Heart right ventricle (tissue), 16 donors: Measurements from ENCODE around the gene SYNE3. TPM values are rescaled to one million over a fixed set of nuclear protein-coding genes. Genes with fewer than 3 reads are reported as not detected.

Experiments
- ATAC-seq, 8 donors: fragments of 200-7000 bp; cut with Tn5 transposase; one replicate each; pipeline ENCODE4 v1.9.1; 2020; ENCODE audit warnings: mild to moderate bottlenecking in 8 of 8, moderate library complexity in 8 of 8, moderate number of reproducible peaks in 1 of 8
- DNase-seq, 2 donors: peaks; one replicate each; pipeline ENCODE4 v3.0.0-alpha.2; 2020
- H3K27ac ChIP-seq, 10 donors: fragments of 200-600 bp; sonication (generic) in 2 of 10; one replicate each; pipeline versions ENCODE4 v1.5.0 to v1.8.0; 2020 to 2022; ENCODE audit warnings: mild to moderate bottlenecking in 3 of 10
- H3K27me3 ChIP-seq, 7 donors: fragments of 200-600 bp; one replicate each; pipeline ENCODE4 v1.8.0; 2021 to 2022; ENCODE audit warnings: mild to moderate bottlenecking in 2 of 7
- H3K36me3 ChIP-seq, 9 donors: fragments of 200-600 bp; sonication (generic) in 1 of 9; one replicate each; pipeline versions ENCODE4 v1.5.0 to v1.8.0; 2020 to 2022; ENCODE audit warnings: mild to moderate bottlenecking in 2 of 9
- H3K4me1 ChIP-seq, 9 donors: fragments of 200-600 bp; sonication (generic) in 1 of 9; one replicate each; pipeline versions ENCODE4 v1.5.0 to v1.8.0; 2020 to 2022; ENCODE audit warnings: mild to moderate bottlenecking in 4 of 9
- H3K4me3 ChIP-seq, 10 donors: fragments of 200-600 bp; sonication (generic) in 2 of 10; one replicate each; pipeline versions ENCODE4 v1.5.0 to v1.8.0; 2020 to 2022; ENCODE audit warnings: mild to moderate bottlenecking in 7 of 10, moderate library complexity in 2 of 10
- H3K9me3 ChIP-seq, 11 donors: fragments of 200-600 bp in 10 of 11; sonication (generic) in 2 of 11; one replicate each; pipeline versions ENCODE4 v1.5.0 to v1.8.0; 2013 to 2022; ENCODE audit warnings: mild to moderate bottlenecking in 2 of 11, control low read depth in 1 of 11, moderate library complexity in 1 of 11
- CTCF ChIP-seq, 9 donors: fragments of 200-600 bp; sonication (generic) in 2 of 9; IDR thresholded peaks; one replicate each; pipeline versions ENCODE4 v1.5.0 to v1.8.0; 2021 to 2022; ENCODE audit warnings: antibody characterized with exemption in 9 of 9, mild to moderate bottlenecking in 5 of 9, moderate library complexity in 1 of 9
- WGBS, 2 donors: extraction: QIAGEN DNeasy Blood & Tissue Kit; methylation state at CpG; one replicate each; pipeline ENCODE4 v1.1.7; 2013; ENCODE audit warnings: inconsistent platforms in 1 of 2; 5-methylcytosine and 5-hydroxymethylcytosine counted together
- intact Hi-C, 10 donors: fragments of 100-400 bp; cut with DNase I; formaldehyde crosslinking; loops; one replicate each; pipeline versions ENCODE4 v1.11.1 to v1.14.2; 2022
- polyA plus RNA-seq, 2 donors: library from polyadenylated mRNA; stranded (reverse); fragments of 200-250 nt; gene quantifications; one replicate each; pipeline ENCODE4 v1.2.3, GENCODE V29; 2013
- total RNA-seq, 10 donors: library from RNA; stranded (reverse); fragmentation: NEBNext Ultra II Directional in 3 of 10; extraction: Animal tissue kit (Norgen Biotek cat#: 25700) in 3 of 10; gene quantifications; one replicate each; pipeline versions ENCODE4 v1.2.1 to v1.2.4, GENCODE V29; 2021 to 2023
- donor health status: Arrhythmogenic right ventricular cardiomyopathy.
- donor health status: ischemic (EF 13 %, LVEDD 7.1; RV severe dilation, severe dysfunction).
- donor health status: healthy with polysubstance abuse.
- donor health status: DM: no; HTN: yes; CAD: no.
- donor health status: DM: no; HTN: no; CAD: no.
- donor health status: ischemic (EF 25% LVEDD 6.9; RV normal size, moderate dysfunction).
- donor health status: ischemic (EF 25% LVEDD 5.7; RV mildly dilated, moderate dysfunction).
- donor health status: healthy.
- donor health status: DM: yes; HTN: yes; CAD: no.
- donor health status: Ischemic cardiomyopathy.
- donor health status: ischemic (EF 35%, LVEDD 5.7; RV mildly dilated, moderate dysfunction).
- donor health status: nonischemic (EF 11% LVEDD 7.7; RV severe dilation, severe dysfunction).
- donor health status: DM: yes; HTN: yes; CAD: no.
- donor health status: PGD.
- donor health status: ischemic (EF 29% LVEDD 5.4; RV normal size, mild dysfunction).
- donor health status: nonischemic (EF 23%, LVEDD 6.1; RV moderate dilation, normal function).

The SYNE3 gene
- total and polyA plus RNA-seq, 12 donors: 1.5 to 15.4 (median 8.8) TPM

- Histone ChIP-seq H3K4me3 (no peak overlapping the region), H3K9me3 (peaks cover 0 to 3% (median 0%) of the 10 kb centered on the region in 11 donors), H3K36me3 (peaks cover 0 to 60% (median 4%) of the 10 kb centered on the region in 9 donors), H3K4me1 (peaks cover 12 to 49% (median 31%) of the 10 kb centered on the region in 9 donors), H3K27ac (no peak overlapping the region), H3K27me3 (no peaks in the 10 kb centered on the region)
- ATAC-seq (no peak), DNase-seq (no peak)
- 80 to 82% methylated on average over 6 of the region's 6 CpGs for WGBS, 2 donors
- TF ChIP-seq CTCF (IDR thresholded peaks at IDR 0.05): no peak
- intact Hi-C loops: loop anchor here in 1 of 10 donors (5.0 kb wide), 1 partner anchor 43 kb away; the partner anchor contains the start of gene SYNE3
Measured at GRCh38 chr14:95474486-95474885, 42.0 kb downstream of the SYNE3 start.

DNA sequence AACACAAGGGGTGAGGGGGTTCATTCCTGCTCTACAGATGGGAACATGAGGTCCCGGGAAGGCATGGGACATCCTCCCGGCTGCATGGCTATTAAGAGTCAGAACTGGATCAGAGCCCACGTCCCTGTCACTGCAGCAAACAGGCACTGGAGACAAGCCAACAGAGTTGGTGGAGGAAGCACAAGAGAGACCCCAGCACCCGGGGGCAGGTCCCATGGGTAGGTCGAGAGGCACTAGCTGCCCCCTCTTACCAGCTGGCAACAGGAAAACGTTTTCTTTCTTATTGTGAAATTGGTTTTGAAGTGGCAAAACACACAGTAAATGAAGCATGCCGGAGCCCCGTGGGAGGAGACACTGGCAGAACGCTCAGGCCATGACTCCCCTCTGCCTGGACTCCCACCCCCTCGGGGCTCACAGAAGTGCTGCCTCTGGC is 43.6 kb downstream of the SYNE3 start:
- intact Hi-C loops: loop anchor here in 1 of 10 donors (5.0 kb wide), 1 partner anchor 44 kb away; the partner anchor contains the start of gene SYNE3
- no peak for TF ChIP-seq CTCF (IDR thresholded peaks at IDR 0.05)
- WGBS, 2 donors: 47 to 56% methylated on average over 10 of the region's 10 CpGs
- Histone ChIP-seq H3K4me1 (peaks cover 12 to 58% (median 35%) of the 10 kb centered on the region in 9 donors), H3K4me3 (no peak overlapping the region), H3K27me3 (no peaks in the 10 kb centered on the region), H3K27ac (peak overlapping the region in 4 of 10 donors; percentile 3 to 69 (median 26)), H3K9me3 (peaks cover 0 to 3% (median 0%) of the 10 kb centered on the region in 11 donors), H3K36me3 (peaks cover 0 to 73% (median 4%) of the 10 kb centered on the region in 9 donors)
- ATAC-seq: peak in 5 of 8 donors; percentile 31 to 79 (median 38)
- no peak for DNase-seq

DNA sequence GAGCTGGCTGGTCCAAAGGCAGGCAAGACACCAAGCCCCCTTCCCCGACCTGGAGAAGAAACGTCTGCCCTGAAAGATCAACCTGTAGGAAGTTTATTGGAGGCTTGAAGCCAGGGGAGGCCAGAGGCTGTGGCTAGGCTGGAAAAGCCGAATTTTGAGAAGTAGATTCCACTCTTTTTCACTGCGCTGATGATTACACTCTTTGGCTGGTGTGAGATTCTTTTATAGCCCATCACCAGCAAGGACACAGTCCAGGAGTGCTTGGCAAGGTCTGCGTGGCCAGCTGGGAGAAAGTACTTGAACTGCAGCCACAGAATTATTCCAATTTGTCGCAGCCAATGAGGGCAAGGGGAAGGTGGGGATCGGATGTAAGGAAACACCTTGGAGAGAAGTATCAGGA is 45.0 kb downstream of the SYNE3 start:
- H3K9me3 ChIP-seq: no peaks in the 10 kb centered on the region
- H3K4me1 ChIP-seq: peaks cover 9 to 63% (median 43%) of the 10 kb centered on the region in 9 donors
- peak overlapping the region in 7 of 10 donors; percentile 22 to 77 (median 61) for H3K27ac ChIP-seq
- no peak for TF ChIP-seq CTCF (IDR thresholded peaks at IDR 0.05)
- DNase-seq (peak in 1 of 2 donors; percentile 57), ATAC-seq (peak; percentile 32 to 71 (median 64))
- intact Hi-C loops: loop anchor here in 1 of 10 donors (5.0 kb wide), 1 partner anchor 46 kb away; the partner anchor contains the start of gene SYNE3
- 54 to 59% methylated on average over 7 of the region's 7 CpGs for WGBS, 2 donors
- H3K27me3 ChIP-seq: no peaks in the 10 kb centered on the region
- H3K36me3 ChIP-seq: peaks cover 0 to 86% (median 4%) of the 10 kb centered on the region in 9 donors
- no peak overlapping the region for H3K4me3 ChIP-seq

- 86 to 92% methylated on average over 2 of the region's 2 CpGs for WGBS, 2 donors
- TF ChIP-seq CTCF (IDR thresholded peaks at IDR 0.05): no peak
- Histone ChIP-seq H3K9me3 (no peaks in the 10 kb centered on the region), H3K4me1 (peaks cover 9 to 68% (median 45%) of the 10 kb centered on the region in 9 donors), H3K27me3 (no peaks in the 10 kb centered on the region), H3K4me3 (no peak overlapping the region), H3K27ac (peak overlapping the region in 7 of 10 donors; percentile 22 to 77 (median 61)), H3K36me3 (peaks cover 0 to 87% (median 4%) of the 10 kb centered on the region in 9 donors)
- ATAC-seq (peak in 6 of 8 donors; percentile 2 to 31 (median 22)), DNase-seq (no peak)
- intact Hi-C loops: loop anchor here in 1 of 10 donors (5.0 kb wide), 1 partner anchor 46 kb away; the partner anchor contains the start of gene SYNE3
Measured at GRCh38 chr14:95471016-95471415, 45.4 kb downstream of the SYNE3 start.
